ENCODE data around the gene RBM45.

- no peak for TF ChIP-seq CTCF (IDR thresholded peaks at IDR 0.05)
- no peak for TF ChIP-seq POLR2A (IDR thresholded peaks at IDR 0.05)
Observed at GRCh38 chr2:178088774-178089270, 23.4 kb upstream of the RBM45 start.

All from heart left ventricle (tissue), 13 donors.